H1 (cell line): ENCODE results near the gene LYSMD3.

Experiments used
- CREB1 ChIP-seq: IDR thresholded peaks from 2 replicates; pipeline ENCODE4 v1.6.1; 2012; ENCODE audit warnings: inconsistent platforms
- CTCF ChIP-seq, 3 experiments: IDR thresholded peaks; 1 replicate in 2 of 3; 2 replicates in 1 of 3; pipeline versions ENCODE4 v1.5.1 to v1.6.1; 2011; ENCODE audit warnings: low read length in 3 of 3, mild to moderate bottlenecking in 3 of 3, inconsistent platforms in 2 of 3, low read depth in 1 of 3, moderate library complexity in 1 of 3; ENCODE audit not compliant: insufficient read depth in 1 of 3; ENCODE audit errors: control extremely low read depth in 1 of 3
- RXRA ChIP-seq: IDR thresholded peaks from 2 replicates; pipeline ENCODE4 v1.6.1; 2011; ENCODE audit warnings: low read depth, mild to moderate bottlenecking, low read length, moderate library complexity; ENCODE audit not compliant: insufficient read depth
- SIRT6 ChIP-seq: IDR thresholded peaks from one replicate; pipeline ENCODE4 v1.7.1; 2012; ENCODE audit warnings: low read length, inconsistent platforms
- TEAD4 ChIP-seq: IDR thresholded peaks from 2 replicates; pipeline ENCODE4 v1.6.1; 2012; ENCODE audit warnings: low read depth, low read length, inconsistent platforms, mixed read lengths

- TF ChIP-seq CREB1 (no peak), SIRT6 (no peak), CTCF (IDR thresholded peaks at IDR 0.05; ENCODE audit: control extremely low read depth in 1 of 3, insufficient read depth in 1 of 3, low read depth in 1 of 3, low read length in 3 of 3) (no peak), RXRA (no peak), TEAD4 (no peak)
Observed at GRCh38 chr5:90506221-90506620, 23.2 kb downstream of the LYSMD3 start.
